CD4-positive, alpha-beta T cell treated with Interleukin-12 subunit alpha and Interleukin-12 subunit beta, for 1 hour (primary cell): Measurements from ENCODE around the gene TRPM1.
"Not testable (repeated sequence)": the region's sequence is repeated elsewhere in the genome, so short reads cannot be mapped to it uniquely, and the experiment has no call there.

Source experiments
- DNase-seq: peaks from one replicate; pipeline ENCODE4 v3.0.0-alpha.2; 2020

Gene TRPM1

DNA sequence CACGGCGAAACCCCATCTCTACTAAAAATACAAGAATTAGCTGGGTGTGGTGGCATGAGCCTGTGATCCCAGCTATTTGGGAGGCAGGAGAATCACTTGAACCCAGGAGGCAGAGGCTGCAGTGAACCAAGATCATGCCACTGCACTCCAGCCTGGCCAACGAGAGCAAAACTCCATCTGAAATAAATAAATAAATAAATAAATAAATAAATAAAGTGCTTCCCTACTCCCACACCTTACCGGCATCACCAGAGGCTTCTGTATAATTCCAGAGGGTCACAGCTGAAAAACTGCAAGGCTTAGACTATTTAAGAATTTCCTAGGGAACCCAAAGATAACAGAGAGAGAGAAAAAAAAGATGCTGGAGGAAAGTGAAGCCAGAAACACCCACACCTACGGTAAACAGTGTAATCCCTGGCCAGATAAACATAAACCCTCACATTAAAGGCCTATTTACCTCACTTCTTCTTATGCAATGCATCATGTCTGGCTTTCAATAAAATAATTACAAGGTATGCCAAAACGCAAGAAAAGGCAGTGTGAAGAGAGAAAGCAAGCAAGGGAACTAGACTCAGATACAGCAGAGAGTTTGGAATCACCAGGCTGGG, 15.0 kb upstream of the TRPM1 start:
- no peak for DNase-seq

DNA sequence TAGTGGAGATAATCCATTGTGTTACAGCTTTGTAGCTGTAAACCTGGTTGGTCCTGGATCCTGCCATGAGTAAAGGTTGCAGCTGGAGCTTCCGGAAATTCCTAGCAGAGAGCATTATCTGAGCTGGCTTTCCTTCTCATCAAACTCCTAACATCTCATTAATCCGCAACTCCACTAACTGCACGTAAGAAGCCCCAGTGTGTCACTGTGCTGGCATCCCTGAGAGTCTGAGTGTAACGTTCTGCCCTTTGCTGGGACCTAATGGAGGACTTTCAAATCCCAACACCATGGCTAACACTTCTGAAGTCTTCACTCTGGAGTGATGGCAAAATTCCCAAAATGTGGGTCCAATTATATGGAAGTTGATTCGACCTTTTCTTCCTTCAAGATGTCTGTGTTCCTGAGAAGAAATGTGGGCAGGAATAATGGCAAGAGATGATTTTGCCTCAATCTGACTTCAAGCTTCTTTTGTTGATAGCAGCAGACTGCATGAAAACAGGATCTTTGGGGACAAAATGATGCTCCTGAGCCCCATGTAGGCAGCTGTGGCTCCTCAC, 9.6 kb upstream of the TRPM1 start:
- DNase-seq, result no peak

DNA sequence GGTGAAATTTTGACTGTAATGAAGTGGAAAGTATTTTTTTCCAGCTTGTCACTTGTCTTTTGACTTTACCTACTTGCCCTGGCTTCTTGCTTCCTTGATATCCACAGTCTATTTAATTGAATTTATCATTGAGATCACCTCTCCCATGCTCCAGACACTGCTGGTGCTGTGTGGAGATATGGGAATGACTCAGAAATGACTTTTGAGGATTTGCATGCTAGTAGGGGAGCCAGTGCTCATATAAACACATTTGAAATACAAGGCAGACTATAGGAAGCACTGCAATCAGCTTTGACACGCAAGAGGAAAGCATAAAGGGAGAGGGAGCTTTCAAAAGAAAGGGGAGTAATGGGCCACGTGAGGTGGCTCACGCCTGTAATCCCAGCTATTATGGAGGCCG, 7.3 kb upstream of the TRPM1 start:
- DNase-seq, result no peak

DNA sequence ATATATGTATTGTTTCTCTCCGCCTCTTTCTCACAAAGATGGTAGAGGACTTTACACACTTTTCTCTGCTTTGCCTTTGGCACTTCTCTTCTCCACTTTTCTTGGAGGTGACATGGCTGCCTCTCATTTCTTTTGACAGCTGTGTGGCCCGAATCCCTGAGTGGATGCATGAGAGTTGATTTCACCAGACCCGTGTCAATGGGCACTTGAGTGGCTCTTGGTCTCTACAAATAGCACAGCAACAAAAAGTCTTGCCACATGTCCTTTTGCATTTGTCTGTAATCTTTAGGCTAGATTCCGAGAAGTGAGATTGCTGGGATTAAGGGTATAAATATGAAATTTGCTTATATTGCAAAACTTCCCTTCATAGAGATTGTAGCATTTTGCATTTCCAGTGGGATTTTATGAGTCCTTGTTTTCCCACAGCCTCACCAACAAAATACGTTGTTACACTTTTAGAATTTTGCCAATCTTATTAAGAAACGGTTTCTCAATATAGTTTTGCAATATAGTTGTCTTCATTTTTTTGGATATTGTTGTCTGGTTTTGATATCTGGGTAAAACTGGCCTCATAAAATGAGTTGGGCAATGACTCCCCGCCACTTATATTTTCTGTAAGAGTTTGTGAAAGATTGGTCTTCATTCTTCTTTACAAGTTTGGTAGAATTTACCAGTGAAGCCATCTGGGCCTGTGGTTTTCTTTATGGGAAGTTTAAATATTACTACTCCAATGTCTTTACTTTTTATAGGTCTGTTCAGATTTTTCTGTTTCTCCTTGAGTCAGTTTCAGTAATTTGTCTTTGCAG, 5.2 kb upstream of the TRPM1 start:
- no peak for DNase-seq

DNA sequence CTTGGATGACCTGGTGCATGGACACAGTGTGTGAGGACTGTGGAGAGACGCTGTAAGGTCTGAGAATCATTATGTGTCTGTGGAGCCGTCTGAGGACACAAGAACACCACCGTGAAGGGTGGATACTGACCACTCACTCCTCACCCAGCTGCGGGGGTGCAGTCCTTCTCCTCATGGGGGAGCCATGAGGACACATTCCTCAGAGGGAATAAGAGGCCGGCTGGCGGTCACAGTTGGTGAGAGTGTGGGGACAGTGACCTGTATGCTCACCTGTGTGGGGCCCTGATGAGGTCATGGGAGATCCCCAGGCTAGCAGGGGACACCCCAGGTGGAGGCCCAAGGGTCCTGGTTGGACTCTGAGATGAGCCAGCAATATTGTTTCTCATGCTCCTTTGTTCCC, 2.5 kb upstream of the TRPM1 start:
- DNase-seq, result no peak

DNA sequence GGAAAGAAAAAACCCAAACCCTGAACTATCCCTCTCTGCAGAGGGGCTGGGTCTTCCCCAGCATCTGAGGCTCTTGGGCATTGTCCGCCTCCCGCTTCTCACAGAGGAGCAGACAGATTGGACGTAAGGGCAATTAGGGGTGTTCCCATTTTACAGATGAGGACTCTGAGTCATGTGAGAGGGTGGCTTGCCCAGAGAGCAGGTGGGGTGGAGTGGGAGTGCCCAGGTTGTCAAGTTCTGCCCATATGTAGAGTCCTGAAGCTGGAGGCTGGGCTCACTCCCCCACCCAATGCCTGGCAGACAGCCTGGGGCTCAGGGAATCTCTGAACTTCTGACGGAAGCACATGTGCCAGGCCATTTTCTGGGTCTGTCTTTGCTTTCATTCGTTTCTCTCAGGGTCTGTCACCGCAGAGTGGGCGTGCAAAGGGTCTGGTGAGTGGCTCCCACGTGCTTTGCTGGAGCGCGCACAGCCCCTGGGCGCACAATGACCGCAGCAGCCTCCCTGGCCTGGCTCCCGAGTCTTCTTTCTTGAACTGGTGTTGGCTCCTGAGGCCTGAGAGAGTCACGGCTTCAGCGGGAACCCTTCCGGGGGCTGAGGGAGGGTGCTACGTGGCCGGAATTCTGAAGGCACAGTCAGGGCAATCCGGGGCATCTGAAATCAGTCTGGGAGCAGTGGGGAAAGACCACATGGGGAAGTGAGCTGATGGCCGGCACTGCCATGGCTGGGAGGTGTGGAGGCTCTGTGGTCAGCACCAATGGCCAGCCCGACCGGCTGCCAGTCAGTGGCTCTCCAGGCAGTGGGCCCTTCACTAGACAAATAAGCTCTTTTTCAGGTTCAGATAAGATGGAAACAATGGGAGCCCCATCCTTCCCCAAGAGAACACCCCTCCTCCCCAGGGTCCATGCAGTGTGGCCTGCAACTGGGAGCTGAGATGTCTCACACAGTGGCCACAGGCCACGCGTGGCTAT, 1.1 kb upstream of the TRPM1 start:
- DNase-seq, result no peak

DNA sequence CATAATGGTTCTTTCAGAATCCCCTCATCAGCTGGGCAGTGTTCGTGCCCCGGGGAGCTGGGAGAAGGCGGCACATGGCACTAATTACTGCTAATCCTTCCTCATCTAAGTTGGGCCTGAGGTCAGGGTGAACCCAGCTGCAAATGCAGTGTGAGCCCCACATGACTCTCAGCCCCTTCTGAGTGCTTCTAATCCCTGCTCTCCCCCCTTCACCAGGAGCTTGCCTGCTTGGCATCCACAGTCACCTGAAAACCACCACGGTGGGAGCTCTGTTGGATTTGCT, 455 bp upstream of the TRPM1 start:
- DNase-seq, result no peak

DNA sequence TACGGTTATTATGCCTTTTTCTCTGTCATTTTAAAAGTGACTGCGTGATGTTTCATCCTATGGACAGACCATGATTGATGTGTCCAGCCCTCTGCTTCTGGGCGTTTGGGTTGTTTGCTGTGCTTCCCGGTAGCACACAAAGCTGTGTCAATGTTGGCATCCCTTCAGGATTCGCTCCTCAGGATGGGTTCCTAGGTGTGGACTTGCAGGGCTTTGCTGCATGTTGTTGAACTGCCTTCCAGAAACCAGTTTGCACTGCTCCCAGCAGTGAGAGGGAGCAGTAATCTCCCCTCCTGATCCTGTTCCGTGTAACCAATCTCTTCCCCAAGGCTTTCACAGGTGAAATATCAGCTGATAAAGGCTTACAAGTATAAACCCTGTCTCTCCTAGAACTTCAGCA, 787 bp downstream of the TRPM1 start:
- DNase-seq, result no peak

DNA sequence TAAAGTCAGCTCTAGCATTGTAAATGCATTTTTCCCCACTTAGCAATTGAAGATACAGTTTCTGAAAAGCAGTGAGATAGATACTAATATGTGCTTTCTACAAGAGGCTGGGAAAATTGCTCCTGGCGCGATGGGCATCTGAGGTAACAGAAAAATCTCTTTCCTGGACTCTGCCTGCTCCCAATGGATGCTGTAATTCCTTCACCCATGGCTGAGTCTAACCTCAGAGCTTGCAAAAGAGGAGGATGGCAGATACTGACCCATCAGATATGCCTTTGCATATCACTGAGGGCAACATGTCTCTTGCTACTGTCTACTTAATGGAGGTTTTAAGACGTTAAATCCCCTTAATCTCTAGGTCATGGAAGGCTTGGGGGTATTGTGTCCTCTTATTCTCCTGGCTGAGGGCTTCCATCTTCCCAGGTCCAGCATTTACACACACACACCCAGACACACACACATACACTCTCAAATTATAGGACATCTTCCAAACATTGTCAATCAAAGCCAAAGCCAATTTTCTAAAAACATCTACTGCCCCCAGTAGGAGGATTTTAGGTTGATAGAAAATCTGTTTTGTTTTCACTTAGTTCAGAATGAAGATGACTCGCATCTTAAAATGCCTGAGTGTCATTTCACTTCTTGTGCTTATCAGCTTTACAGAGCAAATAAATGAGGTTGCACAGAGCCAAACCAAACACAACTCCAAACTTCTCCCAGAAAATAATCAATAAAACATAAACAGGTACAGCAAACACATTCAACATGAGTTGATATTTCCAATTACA, 2.4 kb downstream of the TRPM1 start:
- DNase-seq, result no peak

DNA sequence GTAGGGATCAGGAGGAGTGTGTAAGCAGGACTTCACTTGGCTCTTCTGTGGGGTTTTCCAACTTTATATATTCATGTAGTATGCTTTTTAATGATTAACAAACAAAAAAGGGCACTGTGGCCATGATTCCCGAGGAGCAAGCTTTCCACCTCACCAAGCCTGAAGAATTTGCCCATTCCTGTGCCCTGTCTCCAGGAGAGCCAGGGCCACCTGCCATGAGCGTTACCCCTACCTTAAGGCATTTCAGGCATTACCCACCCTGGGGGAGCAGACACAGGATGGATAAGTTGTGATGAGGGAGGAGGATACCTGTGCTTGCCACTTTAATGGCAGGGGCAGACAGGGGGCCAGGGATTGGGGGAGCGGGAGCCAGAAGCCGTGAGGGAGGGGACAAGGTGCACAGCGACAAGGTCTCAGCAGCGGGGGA, 3.0 kb downstream of the TRPM1 start:
- DNase-seq, result no peak

DNA sequence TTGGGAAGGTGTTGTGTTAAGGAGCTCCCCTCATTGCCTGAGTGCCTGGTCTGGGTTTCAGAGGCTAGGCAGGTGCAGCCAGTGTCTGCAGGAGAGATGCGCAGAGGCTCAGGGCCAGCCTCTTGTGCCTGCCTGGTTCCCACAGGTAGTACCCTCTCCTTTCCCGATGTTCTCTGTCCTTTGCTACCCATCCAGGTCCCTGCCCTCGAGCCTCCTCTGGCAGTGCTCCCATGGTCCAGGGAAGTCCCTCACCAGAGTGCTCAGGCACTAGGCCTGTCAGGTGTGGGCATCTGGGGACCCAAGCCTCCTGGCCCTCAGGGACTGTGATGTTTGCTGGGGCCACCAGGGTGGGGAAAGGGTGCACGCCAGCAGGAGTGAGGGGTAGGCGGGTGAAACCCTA, 5.0 kb downstream of the TRPM1 start:
- DNase-seq, result no peak

DNA sequence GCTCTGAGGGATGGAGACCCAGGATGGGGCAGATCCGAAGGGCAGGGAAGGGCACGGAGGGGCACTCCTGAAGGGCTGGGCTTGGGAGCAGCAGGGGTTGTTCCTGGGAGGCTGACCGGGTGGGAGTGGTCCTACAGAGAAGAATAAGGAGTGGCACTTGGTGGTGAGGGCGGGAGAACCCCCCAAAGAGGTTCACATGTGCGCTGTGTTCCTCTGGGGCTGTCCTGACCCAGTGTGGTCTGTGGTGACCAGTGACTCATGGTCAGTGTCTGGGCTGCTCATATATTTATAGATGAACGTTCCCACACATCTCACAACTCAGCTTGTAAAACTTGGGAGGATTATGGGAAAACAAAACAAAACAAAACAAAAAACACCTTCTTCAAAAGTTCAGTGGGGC, 10.0 kb downstream of the TRPM1 start:
- DNase-seq, result no peak

DNA sequence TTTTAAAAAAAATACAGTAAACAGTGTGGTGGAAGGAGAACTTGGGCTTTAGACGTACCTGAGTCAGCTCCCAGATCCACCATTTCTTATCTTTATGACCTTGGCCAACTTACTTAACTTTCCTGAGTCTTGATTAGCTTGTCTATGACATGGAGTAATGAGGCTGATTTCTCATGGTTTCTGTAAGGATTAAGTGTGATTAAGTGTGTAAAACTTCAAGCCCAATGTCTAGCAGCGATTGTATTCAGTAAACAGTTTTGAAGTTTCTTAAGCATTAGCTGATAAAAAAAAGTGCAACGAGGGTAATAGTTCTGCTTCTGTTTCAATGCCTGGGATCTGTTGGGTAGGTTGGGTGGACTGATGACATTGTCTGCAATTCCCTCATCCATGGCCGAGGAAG, 10.8 kb downstream of the TRPM1 start:
- no peak for DNase-seq

DNA sequence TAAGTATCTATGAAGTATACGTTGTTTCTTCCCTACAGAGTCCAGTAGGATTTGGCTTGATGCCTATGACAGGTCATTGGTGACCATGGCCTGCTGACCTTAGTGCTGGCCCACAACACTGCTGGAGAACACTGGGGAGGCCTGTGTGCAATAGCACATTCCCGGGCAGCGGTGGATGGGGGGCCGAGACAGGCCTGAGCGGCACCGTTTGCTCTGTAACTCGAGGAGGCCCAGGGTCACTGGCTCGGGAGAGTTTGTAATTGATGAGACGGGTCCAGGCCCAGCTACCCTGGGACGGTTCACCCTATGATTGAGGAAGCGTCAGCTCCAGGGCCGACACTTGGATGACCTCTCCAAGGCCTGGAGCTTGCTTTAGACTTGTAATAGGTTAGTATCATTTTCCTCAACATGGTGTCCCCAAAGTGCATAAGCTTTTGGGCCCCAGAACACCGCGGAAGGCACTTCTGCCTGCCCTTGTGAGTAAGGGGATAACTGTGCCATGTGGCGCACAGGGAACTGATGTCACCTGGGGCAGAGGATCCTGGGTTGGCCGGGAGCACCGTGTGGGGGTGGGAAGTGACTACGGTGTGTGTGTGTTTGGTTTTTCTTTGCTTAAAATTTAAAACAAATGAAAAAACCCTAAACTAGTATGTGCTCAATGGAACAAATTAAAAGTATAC, 12.0 kb downstream of the TRPM1 start:
- DNase-seq, result no peak

DNA sequence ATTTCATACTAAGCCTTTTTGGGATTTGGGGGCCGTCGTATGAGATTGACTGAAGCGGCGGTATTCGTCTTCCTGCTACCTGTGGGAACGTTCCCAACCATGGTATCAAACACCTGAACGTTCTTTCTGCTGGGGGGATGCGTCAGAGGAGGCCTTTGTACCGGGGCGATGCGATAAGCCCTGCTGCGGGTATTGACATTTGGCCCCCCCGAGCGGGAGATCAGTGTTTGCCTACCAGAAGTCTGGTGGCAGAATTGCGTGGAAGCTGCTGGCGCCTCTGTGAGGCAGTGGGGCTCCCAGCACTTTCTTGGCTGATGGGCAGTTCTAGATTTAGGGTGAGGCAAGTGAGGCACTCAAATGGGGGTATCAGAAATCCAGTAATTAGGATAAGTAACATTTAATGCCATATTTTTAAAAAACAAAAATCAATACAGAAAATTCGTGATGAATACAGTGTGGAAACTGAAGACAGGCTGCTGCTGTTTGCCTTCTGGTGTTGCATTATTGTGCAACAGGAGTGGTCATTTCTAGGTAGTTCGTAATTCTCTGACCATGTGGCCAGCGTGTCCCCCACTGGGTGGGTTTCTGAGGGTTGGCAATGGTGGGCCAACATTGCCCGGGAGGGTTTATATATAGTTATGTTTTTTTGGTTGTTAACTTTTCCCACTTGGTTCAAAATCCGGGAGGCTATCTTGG, 12.7 kb downstream of the TRPM1 start:
- no peak for DNase-seq

DNA sequence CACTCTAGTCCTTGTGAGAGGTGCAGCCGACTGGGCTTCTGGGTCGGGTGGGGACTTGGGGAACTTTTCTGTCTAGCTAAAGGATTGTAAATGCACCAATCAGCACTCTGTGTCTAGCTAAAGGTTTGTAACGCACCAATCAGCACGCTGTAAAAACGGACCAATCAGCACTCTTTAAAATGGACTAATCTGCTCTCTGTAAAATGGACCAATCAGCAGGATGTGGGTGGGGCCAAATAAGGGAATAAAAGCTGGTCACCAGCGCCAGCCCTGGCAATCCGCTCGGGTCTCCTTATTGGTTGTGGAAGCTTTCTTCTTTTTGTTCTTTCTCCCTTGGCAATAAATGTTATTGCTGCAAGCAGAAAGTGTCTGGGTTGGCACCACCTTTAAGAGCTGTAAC, 13.5 kb downstream of the TRPM1 start:
- DNase-seq, result not testable (repeated sequence)

DNA sequence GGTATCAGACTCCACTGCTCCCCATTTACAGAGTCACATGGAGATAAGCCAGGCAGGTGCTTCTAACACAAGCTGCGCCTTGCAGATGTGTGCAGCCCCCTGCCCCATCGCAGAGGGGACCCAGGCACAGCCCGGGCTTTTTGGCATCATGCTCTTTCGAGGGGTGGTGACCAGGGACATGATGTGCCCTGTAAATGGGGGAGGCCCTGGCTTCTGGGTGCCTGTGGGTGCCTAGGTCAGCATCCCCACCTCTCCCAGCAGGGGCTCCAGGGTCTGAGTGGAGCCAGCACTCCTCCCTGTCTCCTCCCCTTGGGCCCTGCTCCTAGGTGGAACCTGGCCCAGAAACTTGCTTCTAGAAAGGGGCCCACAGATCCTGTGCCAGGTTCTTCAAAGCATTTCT, 15.2 kb downstream of the TRPM1 start:
- no peak for DNase-seq

DNA sequence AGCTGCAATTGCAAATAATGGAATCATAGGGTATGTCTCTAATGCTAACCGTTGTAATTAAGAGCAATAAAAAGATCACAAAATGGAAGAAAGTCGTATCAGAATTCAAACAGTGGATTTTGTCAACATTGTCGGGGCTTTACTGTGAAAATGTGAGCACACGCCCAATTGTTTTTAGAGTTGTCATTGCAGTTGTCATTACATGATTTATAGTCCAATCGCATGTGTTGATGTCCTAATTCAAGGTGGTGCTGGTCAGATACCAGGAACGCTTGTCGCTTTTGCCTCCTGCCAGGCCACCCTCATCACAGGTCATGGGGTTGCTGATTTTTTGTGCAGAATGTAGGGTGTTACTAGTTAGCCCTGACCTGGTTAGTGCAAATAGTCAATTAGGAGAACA, 16.2 kb downstream of the TRPM1 start:
- no peak for DNase-seq

DNA sequence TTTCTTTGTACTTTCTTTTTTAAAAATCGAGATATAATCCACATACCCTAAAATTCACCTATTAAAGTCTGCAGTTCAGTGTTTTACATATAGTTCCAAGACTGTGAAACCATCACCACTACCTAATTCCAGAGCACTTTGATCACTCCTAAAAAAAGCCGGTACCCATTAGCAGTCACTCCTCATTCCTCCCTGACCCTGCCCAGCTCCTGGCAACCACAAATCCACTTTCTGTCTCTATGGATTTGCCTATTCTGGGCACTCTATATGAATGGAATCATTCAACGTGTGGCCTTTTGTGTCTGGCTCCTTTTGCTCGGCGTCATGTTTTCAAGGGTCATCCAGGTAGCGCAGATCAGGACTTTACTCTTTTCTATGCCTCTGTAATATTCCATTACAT, 17.3 kb downstream of the TRPM1 start:
- no peak for DNase-seq

DNA sequence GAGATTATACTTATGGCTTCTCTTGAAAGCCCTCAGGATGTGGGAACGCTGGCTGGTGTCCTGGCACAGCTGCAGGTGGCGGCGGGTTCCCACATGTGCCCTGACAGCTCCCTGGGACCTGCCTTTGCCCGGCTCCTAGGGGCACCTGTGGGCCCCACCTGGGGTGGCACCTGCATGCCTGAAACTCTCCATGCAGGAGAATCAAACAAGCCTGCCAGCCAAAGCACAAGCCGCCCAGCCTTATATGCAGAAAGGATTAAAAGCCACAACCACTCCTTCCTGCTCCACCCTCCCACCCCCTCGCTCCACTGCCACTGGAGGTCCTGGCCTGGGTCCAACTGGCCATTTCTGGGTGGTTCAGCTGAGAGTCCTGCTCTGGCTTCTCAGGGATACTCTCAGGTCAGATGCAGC, 18.1 kb downstream of the TRPM1 start:
- DNase-seq, result no peak

DNA sequence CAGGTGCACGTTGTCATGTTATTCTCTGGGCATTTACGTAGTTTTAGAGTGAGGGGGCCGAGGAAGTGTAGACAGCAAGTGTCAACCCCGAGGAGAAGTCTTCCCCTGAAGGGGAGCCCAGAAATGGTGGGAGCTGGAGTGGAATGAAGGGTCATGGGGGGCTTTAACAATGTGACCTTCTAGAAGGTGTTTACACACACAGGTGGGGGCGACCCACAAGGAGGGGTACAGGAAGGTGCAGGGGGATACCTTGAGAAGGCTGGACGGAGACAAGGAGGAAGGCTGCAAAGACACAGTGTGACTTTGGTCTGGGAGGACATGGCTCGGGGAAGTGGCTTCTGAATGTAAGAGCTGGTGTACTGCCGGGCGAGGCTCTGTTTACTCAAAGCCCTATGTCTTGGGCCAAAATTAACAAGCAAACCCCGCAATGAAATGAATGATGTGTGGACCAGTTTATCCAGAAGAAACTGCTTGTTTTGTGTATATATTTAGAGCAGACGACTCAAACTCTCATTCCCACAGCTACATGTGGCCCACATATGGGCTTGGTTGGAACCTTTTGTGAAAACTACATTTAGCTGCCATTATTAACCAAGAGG, 18.7 kb downstream of the TRPM1 start:
- DNase-seq, result no peak
